HepG2 (cell line): ENCODE measurements around the gene ART3. TPM values are rescaled to one million over a fixed set of nuclear protein-coding genes. Genes with fewer than 3 reads are reported as not detected.

Experiments
- CBX2 ChIP-seq, 2 experiments: fragments of 200-600 bp in 1 of 2; sonication (generic); formaldehyde crosslinking in 1 of 2; IDR thresholded peaks; 2 replicates each; pipeline versions ENCODE4 v1.7.0 to v1.8.1; 2018 to 2022; ENCODE audit warnings: low read depth in 2 of 2, low read length in 1 of 2, mild to moderate bottlenecking in 1 of 2, missing genetic modification reagents in 1 of 2
- FOXK1 ChIP-seq: sonication (generic); formaldehyde crosslinking; IDR thresholded peaks from 2 replicates; pipeline ENCODE4 v1.4.0; 2020; ENCODE audit warnings: low read depth, missing genetic modification reagents, borderline replicate concordance
- GLMP ChIP-seq: sonication (generic); formaldehyde crosslinking; IDR thresholded peaks from 2 replicates; pipeline ENCODE4 v1.9.0; 2021; ENCODE audit warnings: missing genetic modification reagents, mild to moderate bottlenecking, borderline replicate concordance
- HNRNPLL ChIP-seq: fragments of 200-400 bp; formaldehyde crosslinking; IDR thresholded peaks from 2 replicates; pipeline ENCODE4 v1.6.1; 2017; ENCODE audit warnings: mild to moderate bottlenecking, low read depth, low read length; ENCODE audit not compliant: poor library complexity, severe bottlenecking
- KLF13 ChIP-seq: sonication (generic); formaldehyde crosslinking; IDR thresholded peaks from 2 replicates; pipeline ENCODE4 v1.4.0; 2020; ENCODE audit warnings: mild to moderate bottlenecking, missing genetic modification reagents
- MLLT10 ChIP-seq: sonication (generic); formaldehyde crosslinking; IDR thresholded peaks from 2 replicates; pipeline ENCODE4 v1.4.0; 2020; ENCODE audit warnings: missing genetic modification reagents
- MTA1 ChIP-seq: sonication (generic); formaldehyde crosslinking; IDR thresholded peaks from 2 replicates; pipeline ENCODE4 v1.4.0; 2020; ENCODE audit warnings: missing genetic modification reagents, mild to moderate bottlenecking, borderline replicate concordance
- NFIC ChIP-seq: IDR thresholded peaks from 2 replicates; pipeline ENCODE4 v1.6.1; 2012; ENCODE audit warnings: mild to moderate bottlenecking, low read length, inconsistent platforms
- SALL2 ChIP-seq: sonication (generic); formaldehyde crosslinking; IDR thresholded peaks from 2 replicates; pipeline ENCODE4 v1.8.1; 2023; ENCODE audit warnings: mild to moderate bottlenecking, missing genetic modification reagents, inconsistent platforms
- SOX5 ChIP-seq: IDR thresholded peaks from 2 replicates; pipeline ENCODE4 v1.6.1; 2016; ENCODE audit warnings: borderline replicate concordance
- ZNF24 ChIP-seq: fragments of 450-650 bp; IDR thresholded peaks from 2 replicates; pipeline ENCODE4 v1.6.1; 2017; ENCODE audit warnings: antibody characterized with exemption, mild to moderate bottlenecking
- ZNF709 ChIP-seq: sonication (generic); formaldehyde crosslinking; IDR thresholded peaks from 2 replicates; pipeline ENCODE4 v1.5.0; 2020; ENCODE audit warnings: mild to moderate bottlenecking, missing genetic modification reagents
- ZNF776 ChIP-seq: sonication (generic); formaldehyde crosslinking; IDR thresholded peaks from 2 replicates; pipeline ENCODE4 v1.4.0; 2020; ENCODE audit warnings: mild to moderate bottlenecking, missing genetic modification reagents
- ZSCAN9 ChIP-seq: IDR thresholded peaks from 2 replicates; pipeline ENCODE4 v1.6.1; 2016; ENCODE audit warnings: borderline replicate concordance
- polyA plus RNA-seq, 8 experiments: library from polyadenylated mRNA; depleted of rRNA in 3 of 8; stranded (reverse) in 7 of 8; unstranded in 1 of 8; fragments of >200 nt; fragmentation: Illumina TruSeq in 4 of 8; extraction: Trizol in 4 of 8; gene quantifications; 2 replicates each; pipeline versions ENCODE4 v1.2.1 to v1.2.3, GENCODE V29; 2011 to 2016; ENCODE audit warnings: low read depth in 4 of 8, missing spikeins in 1 of 8, mixed read lengths in 1 of 8; ENCODE audit not compliant: insufficient read depth in 1 of 8
- total RNA-seq, 5 experiments: library from RNA; depleted of rRNA; stranded (reverse); fragments of >200 nt; fragmentation: Illumina TruSeq; extraction: Trizol; gene quantifications; 2 replicates each; pipeline ENCODE4 v1.2.3, GENCODE V29; 2016; ENCODE audit warnings: low read depth in 1 of 5
- TF ChIP-seq, protein P1 (sequence below): IDR thresholded peaks from 2 replicates; pipeline ENCODE4 v1.6.1; 2018; ENCODE audit warnings: missing genetic modification reagents
- TF ChIP-seq, protein P2 (sequence below): sonication (generic); formaldehyde crosslinking; IDR thresholded peaks from 2 replicates; pipeline ENCODE4 v1.4.0; 2020; ENCODE audit warnings: mild to moderate bottlenecking, missing genetic modification reagents
- TF ChIP-seq, protein P3 (sequence below): sonication (generic); formaldehyde crosslinking; IDR thresholded peaks from 2 replicates; pipeline ENCODE4 v1.4.0; 2020; ENCODE audit warnings: missing genetic modification reagents
- TF ChIP-seq, protein P4 (sequence below): sonication (generic); formaldehyde crosslinking; IDR thresholded peaks from 2 replicates; pipeline ENCODE4 v1.4.0; 2020; ENCODE audit warnings: mild to moderate bottlenecking, low read depth, missing genetic modification reagents

Gene ART3
- total and polyA plus RNA-seq, 2 of the 13 experiments (the other 11 are each of a cell fraction or from before 2014, with no cell fraction given), result not detected

- TF ChIP-seq HNRNPLL (peak; percentile 74), ZNF776 (CRISPR knock-in tag) (no peak; the same call in 1 of the 2 replicates), MLLT10 (CRISPR knock-in tag) (no peak), SOX5 (CRISPR knock-in tag) (peak; percentile 66; the same call in 1 of the 2 replicates), NFIC (peak; percentile 41; the same call in 1 of the 2 replicates), ZNF709 (CRISPR knock-in tag) (peak; percentile 89), CBX2 (IDR thresholded peaks at IDR 0.05; ENCODE audit: low read depth, low read length) (no peak; the same call in 1 of the 2 replicates), CBX2 (CRISPR knock-in tag; IDR thresholded peaks at IDR 0.05; ENCODE audit: low read depth) (no peak), FOXK1 (CRISPR knock-in tag) (peak; percentile 86; the same call in 1 of the 2 replicates), ZSCAN9 (CRISPR knock-in tag) (peak; percentile 84), MTA1 (peak; percentile 21; the same call in 1 of the 2 replicates), SALL2 (peak; percentile 81), KLF13 (CRISPR knock-in tag) (no peak), GLMP (no peak), ZNF24 (0 out of 2 replicates have a peak, but pooled peaks have one; percentile 20)
- TF ChIP-seq, protein P1, sequence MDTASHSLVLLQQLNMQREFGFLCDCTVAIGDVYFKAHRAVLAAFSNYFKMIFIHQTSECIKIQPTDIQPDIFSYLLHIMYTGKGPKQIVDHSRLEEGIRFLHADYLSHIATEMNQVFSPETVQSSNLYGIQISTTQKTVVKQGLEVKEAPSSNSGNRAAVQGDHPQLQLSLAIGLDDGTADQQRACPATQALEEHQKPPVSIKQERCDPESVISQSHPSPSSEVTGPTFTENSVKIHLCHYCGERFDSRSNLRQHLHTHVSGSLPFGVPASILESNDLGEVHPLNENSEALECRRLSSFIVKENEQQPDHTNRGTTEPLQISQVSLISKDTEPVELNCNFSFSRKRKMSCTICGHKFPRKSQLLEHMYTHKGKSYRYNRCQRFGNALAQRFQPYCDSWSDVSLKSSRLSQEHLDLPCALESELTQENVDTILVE (CRISPR knock-in tag), result peak; percentile 90
- TF ChIP-seq, protein P2, sequence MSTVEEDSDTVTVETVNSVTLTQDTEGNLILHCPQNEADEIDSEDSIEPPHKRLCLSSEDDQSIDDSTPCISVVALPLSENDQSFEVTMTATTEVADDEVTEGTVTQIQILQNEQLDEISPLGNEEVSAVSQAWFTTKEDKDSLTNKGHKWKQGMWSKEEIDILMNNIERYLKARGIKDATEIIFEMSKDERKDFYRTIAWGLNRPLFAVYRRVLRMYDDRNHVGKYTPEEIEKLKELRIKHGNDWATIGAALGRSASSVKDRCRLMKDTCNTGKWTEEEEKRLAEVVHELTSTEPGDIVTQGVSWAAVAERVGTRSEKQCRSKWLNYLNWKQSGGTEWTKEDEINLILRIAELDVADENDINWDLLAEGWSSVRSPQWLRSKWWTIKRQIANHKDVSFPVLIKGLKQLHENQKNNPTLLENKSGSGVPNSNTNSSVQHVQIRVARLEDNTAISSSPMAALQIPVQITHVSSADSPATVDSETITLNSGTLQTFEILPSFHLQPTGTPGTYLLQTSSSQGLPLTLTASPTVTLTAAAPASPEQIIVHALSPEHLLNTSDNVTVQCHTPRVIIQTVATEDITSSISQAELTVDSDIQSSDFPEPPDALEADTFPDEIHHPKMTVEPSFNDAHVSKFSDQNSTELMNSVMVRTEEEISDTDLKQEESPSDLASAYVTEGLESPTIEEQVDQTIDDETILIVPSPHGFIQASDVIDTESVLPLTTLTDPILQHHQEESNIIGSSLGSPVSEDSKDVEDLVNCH (CRISPR knock-in tag), result 0 out of 2 replicates have a peak, but pooled peaks have one; percentile 71
- TF ChIP-seq, protein P3, sequence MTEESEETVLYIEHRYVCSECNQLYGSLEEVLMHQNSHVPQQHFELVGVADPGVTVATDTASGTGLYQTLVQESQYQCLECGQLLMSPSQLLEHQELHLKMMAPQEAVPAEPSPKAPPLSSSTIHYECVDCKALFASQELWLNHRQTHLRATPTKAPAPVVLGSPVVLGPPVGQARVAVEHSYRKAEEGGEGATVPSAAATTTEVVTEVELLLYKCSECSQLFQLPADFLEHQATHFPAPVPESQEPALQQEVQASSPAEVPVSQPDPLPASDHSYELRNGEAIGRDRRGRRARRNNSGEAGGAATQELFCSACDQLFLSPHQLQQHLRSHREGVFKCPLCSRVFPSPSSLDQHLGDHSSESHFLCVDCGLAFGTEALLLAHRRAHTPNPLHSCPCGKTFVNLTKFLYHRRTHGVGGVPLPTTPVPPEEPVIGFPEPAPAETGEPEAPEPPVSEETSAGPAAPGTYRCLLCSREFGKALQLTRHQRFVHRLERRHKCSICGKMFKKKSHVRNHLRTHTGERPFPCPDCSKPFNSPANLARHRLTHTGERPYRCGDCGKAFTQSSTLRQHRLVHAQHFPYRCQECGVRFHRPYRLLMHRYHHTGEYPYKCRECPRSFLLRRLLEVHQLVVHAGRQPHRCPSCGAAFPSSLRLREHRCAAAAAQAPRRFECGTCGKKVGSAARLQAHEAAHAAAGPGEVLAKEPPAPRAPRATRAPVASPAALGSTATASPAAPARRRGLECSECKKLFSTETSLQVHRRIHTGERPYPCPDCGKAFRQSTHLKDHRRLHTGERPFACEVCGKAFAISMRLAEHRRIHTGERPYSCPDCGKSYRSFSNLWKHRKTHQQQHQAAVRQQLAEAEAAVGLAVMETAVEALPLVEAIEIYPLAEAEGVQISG (CRISPR knock-in tag), result peak; percentile 96
- TF ChIP-seq, protein P4, sequence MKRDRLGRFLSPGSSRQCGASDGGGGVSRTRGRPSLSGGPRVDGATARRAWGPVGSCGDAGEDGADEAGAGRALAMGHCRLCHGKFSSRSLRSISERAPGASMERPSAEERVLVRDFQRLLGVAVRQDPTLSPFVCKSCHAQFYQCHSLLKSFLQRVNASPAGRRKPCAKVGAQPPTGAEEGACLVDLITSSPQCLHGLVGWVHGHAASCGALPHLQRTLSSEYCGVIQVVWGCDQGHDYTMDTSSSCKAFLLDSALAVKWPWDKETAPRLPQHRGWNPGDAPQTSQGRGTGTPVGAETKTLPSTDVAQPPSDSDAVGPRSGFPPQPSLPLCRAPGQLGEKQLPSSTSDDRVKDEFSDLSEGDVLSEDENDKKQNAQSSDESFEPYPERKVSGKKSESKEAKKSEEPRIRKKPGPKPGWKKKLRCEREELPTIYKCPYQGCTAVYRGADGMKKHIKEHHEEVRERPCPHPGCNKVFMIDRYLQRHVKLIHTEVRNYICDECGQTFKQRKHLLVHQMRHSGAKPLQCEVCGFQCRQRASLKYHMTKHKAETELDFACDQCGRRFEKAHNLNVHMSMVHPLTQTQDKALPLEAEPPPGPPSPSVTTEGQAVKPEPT (CRISPR knock-in tag), result peak; percentile 93; the same call in 1 of the 2 replicates
Measured at GRCh38 chr4:76148142-76148865, 73.8 kb downstream of the ART3 start, which contains the start of gene NUP54 (continued).
